Hematopoietic multipotent progenitor cell treated with erythropoietin and hydrocortisone succinate and interleukin-3 and kit ligand, for 6 days (in vitro differentiated cells): Measurements from ENCODE around the gene MCF2L.

Source experiments
- DNase-seq: peaks from one replicate; pipeline ENCODE4 v3.0.0-alpha.2; 2015

Gene MCF2L

GRCh38 chr13:112963641-112964040, 5.4 kb upstream of the MCF2L start:
- no peak for DNase-seq

DNA sequence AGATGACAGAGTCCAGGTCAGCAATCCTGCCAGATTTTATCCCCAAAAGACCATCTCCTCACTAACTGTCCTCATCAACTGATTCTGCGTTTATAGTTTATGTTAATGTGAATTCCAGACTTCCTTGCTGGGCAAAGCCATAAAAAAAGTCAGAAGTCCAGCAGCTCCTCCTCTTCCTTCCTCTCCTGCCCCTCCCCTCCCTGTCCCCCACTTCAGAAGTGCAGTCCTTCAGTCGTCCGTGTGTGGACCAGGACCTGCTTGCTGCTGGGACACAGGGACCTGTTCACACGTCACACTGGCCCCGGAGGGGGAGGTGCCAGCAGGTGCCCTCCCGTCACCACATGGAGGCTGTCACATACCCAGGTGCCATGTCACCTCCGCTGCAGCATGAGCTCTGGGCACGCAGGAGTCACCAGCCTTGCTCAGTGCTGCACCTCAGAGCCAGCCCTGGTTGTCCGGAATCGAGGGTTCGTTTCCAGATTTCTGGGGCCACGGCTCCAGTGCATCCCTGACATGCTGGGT, 4.0 kb upstream of the MCF2L start:
- DNase-seq: no peak

- DNase-seq: no peak
Observed at GRCh38 chr13:112965573-112966115, 3.4 kb upstream of the MCF2L start.

- DNase-seq: no peak
Observed at GRCh38 chr13:112966776-112967175, 2.2 kb upstream of the MCF2L start.

- no peak for DNase-seq
Observed at GRCh38 chr13:112967686-112968379, 1.2 kb upstream of the MCF2L start.

GRCh38 chr13:112968380-112968909, 569 bp upstream of the MCF2L start:
- peak; percentile 21 for DNase-seq

- DNase-seq: no peak
Observed at GRCh38 chr13:112969692-112970338, 801 bp downstream of the MCF2L start.

DNA sequence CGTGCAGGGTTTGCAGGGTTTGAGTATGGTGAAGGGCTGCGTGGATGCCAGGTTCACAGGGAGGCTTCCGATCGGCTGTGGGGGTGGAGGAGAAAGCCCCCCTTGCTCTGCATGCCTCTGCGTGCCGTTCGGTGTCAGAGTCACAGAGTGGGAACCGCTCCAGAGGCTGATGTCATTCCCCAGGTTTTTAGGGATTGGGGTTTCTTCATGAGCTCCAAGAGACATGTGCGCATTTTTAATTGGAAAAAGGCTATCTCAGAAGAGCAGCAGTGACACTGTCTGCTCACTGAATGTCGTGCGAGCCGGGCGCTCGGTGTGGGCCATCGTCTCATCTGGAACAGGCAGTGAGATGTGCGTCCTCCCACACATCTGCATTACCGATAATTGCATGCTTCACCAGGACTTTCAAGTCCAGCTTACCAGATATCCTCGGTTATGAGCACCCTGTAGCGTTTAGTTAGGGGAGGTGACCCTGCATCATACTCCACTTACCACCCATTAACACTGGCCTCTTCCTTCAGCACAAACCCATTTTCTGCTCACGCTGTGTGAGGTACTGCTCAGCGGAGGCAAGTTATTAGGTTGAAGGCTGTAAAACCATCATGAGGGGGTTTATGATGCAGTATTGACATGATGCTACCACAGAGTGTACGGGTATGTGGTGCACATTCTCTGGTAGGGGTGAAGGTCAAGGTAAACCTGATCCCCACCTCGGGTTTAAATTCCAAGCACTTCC, 1.7 kb downstream of the MCF2L start:
- DNase-seq: no peak

- no peak for DNase-seq
Observed at GRCh38 chr13:112971288-112971643, 2.3 kb downstream of the MCF2L start.

DNA sequence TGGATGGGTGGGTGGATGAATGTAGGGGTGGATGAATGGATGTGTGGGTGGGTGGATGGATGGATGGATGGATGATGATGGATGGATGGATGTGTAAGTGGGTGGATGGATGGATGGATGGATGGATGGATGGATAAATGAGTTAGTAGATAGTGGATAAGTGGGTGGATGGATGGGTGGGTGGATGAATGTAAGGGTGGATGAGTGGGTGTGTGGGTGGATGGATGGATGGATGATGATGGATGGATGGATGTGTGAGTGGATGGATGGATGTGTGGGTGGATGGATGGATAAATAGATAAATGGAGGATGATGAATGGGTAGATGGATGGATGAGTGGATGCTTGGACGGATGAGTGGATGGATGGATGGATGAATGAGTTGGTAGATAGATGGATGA, 3.2 kb downstream of the MCF2L start:
- no peak for DNase-seq

DNA sequence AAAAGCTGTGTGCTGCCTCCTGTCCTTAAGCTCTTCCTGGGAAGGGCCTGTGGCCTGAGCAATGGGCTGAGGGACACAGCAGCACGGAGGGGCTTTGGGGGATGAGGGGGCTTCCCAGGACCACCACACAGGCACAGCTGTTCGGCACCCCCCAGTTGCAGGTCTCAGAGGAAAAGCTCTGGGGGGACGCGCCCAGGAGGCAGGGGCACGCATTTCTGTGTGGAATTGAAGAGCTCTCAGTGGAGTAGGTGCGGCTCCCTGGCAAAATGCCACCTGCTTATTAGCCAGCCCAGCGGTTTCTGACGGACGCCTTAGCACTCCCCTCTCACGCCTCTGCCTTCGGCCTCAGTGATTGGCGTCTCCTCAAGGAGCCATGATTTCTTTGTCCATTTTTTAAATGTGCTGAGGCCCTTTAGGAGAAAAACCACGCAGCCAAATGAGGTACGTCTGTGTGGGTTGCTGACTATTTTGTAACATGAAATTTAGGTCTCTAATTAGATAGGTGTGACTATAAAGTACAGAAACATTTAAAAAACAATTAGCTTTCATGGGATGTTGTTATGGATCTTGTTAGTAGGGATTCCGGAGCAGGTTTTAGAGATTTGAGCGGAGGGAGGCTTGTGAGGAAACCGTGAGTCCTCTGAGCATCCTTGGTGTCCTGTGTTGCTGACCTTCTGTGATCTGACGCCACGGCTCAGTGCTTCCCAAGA, 4.0 kb downstream of the MCF2L start:
- no peak for DNase-seq

- DNase-seq: no peak
Observed at GRCh38 chr13:112973577-112973951, 4.5 kb downstream of the MCF2L start.

- no peak for DNase-seq
Observed at GRCh38 chr13:112974125-112974524, 5.1 kb downstream of the MCF2L start.

- DNase-seq: no peak
Observed at GRCh38 chr13:112974671-112975070, 5.7 kb downstream of the MCF2L start.

DNA sequence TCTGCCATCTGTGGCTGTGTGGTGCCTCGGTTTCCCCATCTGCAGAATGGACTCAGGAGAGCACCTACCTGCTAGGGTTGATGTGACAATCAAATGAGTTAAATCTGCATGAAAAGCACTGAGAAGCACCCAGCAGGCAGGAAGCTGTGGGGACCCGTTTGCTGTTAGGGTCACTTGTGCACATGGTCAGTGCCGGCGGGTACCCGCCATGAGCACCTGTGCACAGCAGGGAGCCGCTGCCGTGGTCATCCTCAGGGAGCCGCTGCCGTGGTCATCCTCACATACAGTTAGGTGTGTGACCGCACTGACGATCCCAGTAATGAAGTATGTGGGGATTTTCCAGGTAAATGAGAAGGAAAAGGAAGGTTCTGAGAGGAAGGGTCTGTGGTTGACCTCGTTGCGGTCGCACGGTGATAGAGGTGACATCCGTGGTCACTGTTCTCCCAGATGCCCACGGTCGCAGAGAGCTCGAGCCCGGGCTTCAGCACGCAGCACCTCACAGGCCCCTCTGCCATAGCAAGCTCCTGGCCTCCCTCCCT, 6.5 kb downstream of the MCF2L start:
- DNase-seq: no peak

- no peak for DNase-seq
Observed at GRCh38 chr13:112976526-112976925, 7.5 kb downstream of the MCF2L start.

- DNase-seq: no peak
Observed at GRCh38 chr13:112977091-112977490, 8.1 kb downstream of the MCF2L start.

GRCh38 chr13:112977525-112977924, 8.5 kb downstream of the MCF2L start:
- DNase-seq: no peak

GRCh38 chr13:112978561-112979405, 9.8 kb downstream of the MCF2L start:
- DNase-seq: no peak

GRCh38 chr13:112979406-112979902, 10.4 kb downstream of the MCF2L start:
- DNase-seq: no peak

GRCh38 chr13:112980434-112980833, 11.4 kb downstream of the MCF2L start:
- peak; percentile 18 for DNase-seq
